H1 (cell line): Measurements from ENCODE around the gene ANKDD1A. TPM values are rescaled to one million over a fixed set of nuclear protein-coding genes. Genes with fewer than 3 reads are reported as not detected.

Experiments used
- CTCF ChIA-PET: fragments of 300-600 bp; sonication (Branson Sonifier 250); formaldehyde crosslinking; loops from one replicate; lab custom pipeline; 2021; ENCODE audit not compliant: partially characterized antibody; lab: Charles Lee
- POLR2A ChIA-PET: fragments of 300-600 bp; sonication (Branson Sonifier 250); formaldehyde crosslinking; loops from one replicate; lab custom pipeline; 2021; ENCODE audit warnings: inconsistent platforms; ENCODE audit not compliant: partially characterized antibody; lab: Charles Lee
- DNase-seq, 2 experiments: peaks; one replicate each; pipeline versions ENCODE4 v3.0.0 to v3.0.0-alpha.2; 2010 to 2022; ENCODE audit warnings: low spot score in 2 of 2, low read depth in 1 of 2, mixed read lengths in 1 of 2
- FAIRE-seq: peaks from 2 replicates; lab custom pipeline; 2011; peaks lifted over from hg19 to GRCh38; lab: Jason Lieb, UNC
- H2AFZ ChIP-seq: 2 replicates; pipeline ENCODE4 v1.8.1; 2012; ENCODE audit warnings: low read length, inconsistent platforms
- H2AK5ac ChIP-seq: 2 replicates; pipeline ENCODE4 v1.6.1; 2013; ENCODE audit warnings: low read depth, low read length
- H2BK120ac ChIP-seq: replicated peaks from 2 replicates; pipeline ENCODE3; 2013; ENCODE audit warnings: low read depth, low read length, inconsistent platforms
- H2BK12ac ChIP-seq: 2 replicates; pipeline ENCODE4 v1.6.1; 2013; ENCODE audit warnings: low read depth, low read length
- H2BK15ac ChIP-seq: 2 replicates; pipeline ENCODE4 v1.6.1; 2013; ENCODE audit warnings: low read length
- H2BK20ac ChIP-seq: 2 replicates; pipeline ENCODE4 v1.6.1; 2013; ENCODE audit warnings: low read length
- H2BK5ac ChIP-seq: 2 replicates; pipeline ENCODE4 v1.6.1; 2013; ENCODE audit warnings: low read depth, low read length
- H3K14ac ChIP-seq: 2 replicates; pipeline ENCODE4 v1.6.1; 2013; ENCODE audit warnings: inconsistent platforms; ENCODE audit not compliant: insufficient read length
- H3K18ac ChIP-seq: 2 replicates; pipeline ENCODE4 v1.6.1; 2013; ENCODE audit warnings: low read length; ENCODE audit errors: extremely low read depth
- H3K23ac ChIP-seq: 2 replicates; pipeline ENCODE4 v1.6.1; 2013; ENCODE audit warnings: inconsistent platforms; ENCODE audit not compliant: insufficient read length
- H3K23me2 ChIP-seq: 2 replicates; pipeline ENCODE4 v1.6.1; 2013; ENCODE audit warnings: low read depth, low read length
- H3K27ac ChIP-seq: 2 replicates; pipeline ENCODE4 v1.6.1; 2011; ENCODE audit warnings: low read depth, low read length, inconsistent platforms
- H3K27me3 ChIP-seq, 4 experiments: replicated peaks in 1 of 4; 1 replicate in 1 of 4; 2 replicates in 3 of 4; pipeline versions ENCODE4 v1.6.1 to v1.8.1; 2011 to 2013; ENCODE audit warnings: low read length in 3 of 4, mild to moderate bottlenecking in 3 of 4, inconsistent platforms in 2 of 4, mixed read lengths in 2 of 4, moderate library complexity in 1 of 4; ENCODE audit not compliant: control insufficient read depth in 3 of 4, insufficient read depth in 3 of 4; ENCODE audit errors: extremely low read depth in 1 of 4
- H3K36me3 ChIP-seq, 4 experiments: 2 replicates each; pipeline versions ENCODE4 v1.6.1 to v1.8.1; 2011 to 2013; ENCODE audit warnings: mild to moderate bottlenecking in 4 of 4, low read length in 3 of 4, moderate library complexity in 2 of 4, control low read depth in 1 of 4, inconsistent platforms in 1 of 4; ENCODE audit not compliant: insufficient read depth in 4 of 4, control insufficient read depth in 2 of 4
- H3K4ac ChIP-seq: replicated peaks from 2 replicates; pipeline ENCODE3; 2013; ENCODE audit warnings: low read length, low read depth, mixed read lengths, inconsistent platforms; ENCODE audit not compliant: insufficient read length
- H3K4me1 ChIP-seq, 4 experiments: replicated peaks in 1 of 4; 1 replicate in 1 of 4; 2 replicates in 3 of 4; pipeline versions ENCODE4 v1.6.1 to v1.8.1; 2011 to 2013; ENCODE audit warnings: low read length in 3 of 4, inconsistent platforms in 2 of 4, mixed read lengths in 1 of 4; ENCODE audit not compliant: insufficient read depth in 4 of 4, control insufficient read depth in 3 of 4
- H3K4me2 ChIP-seq, 2 experiments: 2 replicates each; pipeline versions ENCODE4 v1.6.1 to v1.8.1; 2011 to 2013; ENCODE audit warnings: low read depth in 2 of 2, low read length in 2 of 2, control low read depth in 1 of 2, inconsistent platforms in 1 of 2, mild to moderate bottlenecking in 1 of 2; ENCODE audit not compliant: insufficient read depth in 1 of 2
- H3K4me3 ChIP-seq, 4 experiments: fragments of 200-600, 300-600 bp in 1 of 4; sonication (generic), shearing (Covaris generic), sonication (Bioruptor Twin) in 1 of 4; 2 replicates each; pipeline versions ENCODE4 v1.5.1 to v1.8.1; 2011 to 2016; ENCODE audit warnings: low read length in 4 of 4, low read depth in 3 of 4, control low read depth in 2 of 4, inconsistent platforms in 2 of 4, mild to moderate bottlenecking in 2 of 4, mixed read lengths in 1 of 4, moderate library complexity in 1 of 4; ENCODE audit not compliant: insufficient read depth in 2 of 4; ENCODE audit errors: extremely low read depth in 1 of 4
- H3K56ac ChIP-seq: replicated peaks from 2 replicates; pipeline ENCODE3; 2013; ENCODE audit warnings: low read depth, mild to moderate bottlenecking, mixed read lengths, low read length, inconsistent platforms; ENCODE audit not compliant: insufficient read length
- H3K79me1 ChIP-seq: 2 replicates; pipeline ENCODE4 v1.6.1; 2013; ENCODE audit warnings: low read depth, low read length, control low read depth
- H3K79me2 ChIP-seq, 2 experiments: 2 replicates each; pipeline versions ENCODE4 v1.6.1 to v1.8.1; 2012 to 2013; ENCODE audit warnings: low read length in 2 of 2, mild to moderate bottlenecking in 2 of 2, inconsistent platforms in 1 of 2; ENCODE audit not compliant: insufficient read depth in 2 of 2, control insufficient read depth in 1 of 2
- H3K9ac ChIP-seq, 4 experiments: replicated peaks in 1 of 4; 1 replicate in 1 of 4; 2 replicates in 3 of 4; pipeline versions ENCODE4 v1.6.1 to v1.8.1; 2011 to 2013; ENCODE audit warnings: low read depth in 3 of 4, low read length in 3 of 4, control low read depth in 2 of 4, mild to moderate bottlenecking in 2 of 4, moderate library complexity in 2 of 4, inconsistent platforms in 1 of 4; ENCODE audit errors: extremely low read depth in 1 of 4
- H3K9me3 ChIP-seq, 2 experiments: 2 replicates each; pipeline versions ENCODE4 v1.6.1 to v1.8.1; 2012 to 2013; ENCODE audit warnings: mild to moderate bottlenecking in 2 of 2, moderate library complexity in 2 of 2, control low read depth in 1 of 2, inconsistent platforms in 1 of 2, low read depth in 1 of 2, low read length in 1 of 2, mixed read lengths in 1 of 2; ENCODE audit not compliant: insufficient read depth in 2 of 2
- H4K20me1 ChIP-seq, 2 experiments: replicated peaks in 1 of 2; 2 replicates each; pipeline versions ENCODE3 to v1.8.1; 2011 to 2013; ENCODE audit warnings: inconsistent platforms in 2 of 2, low read length in 2 of 2, mild to moderate bottlenecking in 1 of 2; ENCODE audit not compliant: insufficient read depth in 2 of 2, control insufficient read depth in 1 of 2
- H4K5ac ChIP-seq: 2 replicates; pipeline ENCODE4 v1.6.1; 2013; ENCODE audit warnings: low read length, low read depth, mixed read lengths, inconsistent platforms; ENCODE audit not compliant: insufficient read length
- H4K8ac ChIP-seq: 2 replicates; pipeline ENCODE4 v1.8.0; 2013; ENCODE audit warnings: mild to moderate bottlenecking, moderate library complexity, low read length, inconsistent platforms; ENCODE audit not compliant: insufficient read depth; ENCODE audit errors: extremely low read depth
- H4K91ac ChIP-seq: replicated peaks from 2 replicates; pipeline ENCODE3; 2013; ENCODE audit warnings: low read length, mixed read lengths, inconsistent platforms; ENCODE audit not compliant: insufficient read length
- CREB1 ChIP-seq: IDR thresholded peaks from 2 replicates; pipeline ENCODE4 v1.6.1; 2012; ENCODE audit warnings: inconsistent platforms
- GTF2F1 ChIP-seq: IDR thresholded peaks from 2 replicates; pipeline ENCODE4 v1.6.1; 2012; ENCODE audit warnings: low read depth, low read length, improper control_type of control experiment, borderline replicate concordance
- HDAC2 ChIP-seq, 2 experiments: fragments of 300-600 bp in 1 of 2; sonication (generic) in 1 of 2; IDR thresholded peaks; 2 replicates each; pipeline ENCODE4 v1.6.1; 2011 to 2012; ENCODE audit warnings: low read depth in 2 of 2, low read length in 2 of 2, mild to moderate bottlenecking in 2 of 2, moderate library complexity in 2 of 2, borderline replicate concordance in 1 of 2, inconsistent platforms in 1 of 2
- JUN ChIP-seq: IDR thresholded peaks from 2 replicates; pipeline ENCODE4 v1.6.1; 2011; ENCODE audit warnings: low read depth, mild to moderate bottlenecking, improper control_type of control experiment, low read length
- KDM5A ChIP-seq: fragments of 200-600 bp; IDR thresholded peaks from 2 replicates; pipeline ENCODE4 v1.7.1; 2012; ENCODE audit warnings: mild to moderate bottlenecking, low read length, inconsistent platforms, mixed read lengths
- PHF8 ChIP-seq: fragments of 200-600 bp; sonication (generic); conservative IDR thresholded peaks from 2 replicates; pipeline ENCODE4 v1.7.1; 2012; ENCODE audit warnings: low read depth, mild to moderate bottlenecking, inconsistent platforms, low read length, moderate library complexity
- POU5F1 ChIP-seq: IDR thresholded peaks from 2 replicates; pipeline ENCODE4 v1.6.1; 2011; ENCODE audit warnings: low read depth, mild to moderate bottlenecking, low read length, moderate library complexity
- RXRA ChIP-seq: IDR thresholded peaks from 2 replicates; pipeline ENCODE4 v1.6.1; 2011; ENCODE audit warnings: low read depth, mild to moderate bottlenecking, low read length, moderate library complexity; ENCODE audit not compliant: insufficient read depth
- SIN3A ChIP-seq, 2 experiments: IDR thresholded peaks in 1 of 2; conservative IDR thresholded peaks in 1 of 2; 2 replicates each; pipeline ENCODE4 v1.6.1; 2011 to 2012; ENCODE audit warnings: low read length in 2 of 2, improper control_type of control experiment in 1 of 2, low read depth in 1 of 2, mild to moderate bottlenecking in 1 of 2
- TBP ChIP-seq: IDR thresholded peaks from 2 replicates; pipeline ENCODE4 v1.6.1; 2011; ENCODE audit warnings: low read depth, low read length, improper control_type of control experiment
- TEAD4 ChIP-seq: IDR thresholded peaks from 2 replicates; pipeline ENCODE4 v1.6.1; 2012; ENCODE audit warnings: low read depth, low read length, inconsistent platforms, mixed read lengths
- ZNF274 ChIP-seq: IDR thresholded peaks from 2 replicates; pipeline ENCODE4 v1.7.0; 2012; ENCODE audit warnings: low read length, borderline replicate concordance; ENCODE audit errors: extremely low read depth
- WGBS, 2 experiments: shearing (Covaris generic) in 1 of 2; methylation state at CpG; one replicate each; pipeline versions ENCODE4 v1.1.6 to v1.1.7; 2013 to 2015; ENCODE audit warnings: low lambda C conversion rate in 2 of 2, mixed read lengths in 2 of 2, inconsistent platforms in 1 of 2, low coverage in 1 of 2, missing lambda C conversion rate in 1 of 2; ENCODE audit not compliant: insufficient replicate concordance in 2 of 2, insufficient coverage in 1 of 2, insufficient read length in 1 of 2; ENCODE audit errors: extremely low coverage in 1 of 2, missing lambda C conversion rate in 1 of 2; 5-methylcytosine and 5-hydroxymethylcytosine counted together
- polyA plus RNA-seq, 7 experiments: library from polyadenylated mRNA; depleted of rRNA in 3 of 7; stranded (reverse) in 5 of 7; unstranded in 2 of 7; fragments of >200 nt in 5 of 7; fragments of 200-250 nt in 2 of 7; gene quantifications; 1 replicate in 5 of 7; 2 replicates in 1 of 7; 4 replicates in 1 of 7; pipeline versions ENCODE4 v1.2.1 to v1.2.3, GENCODE V29; 2011 to 2013; ENCODE audit warnings: missing spikeins in 2 of 7, mixed read lengths in 2 of 7
- total RNA-seq: library from RNA; stranded (reverse); fragmentation: NEBNext Ultra II Directional; extraction: Animal tissue kit (Norgen Biotek cat#: 25700); gene quantifications from 2 replicates; pipeline ENCODE4 v1.2.1, GENCODE V29; 2021

The ANKDD1A gene
- total and polyA plus RNA-seq, 2 of the 8 experiments (the other 6 are each of a cell fraction or from before 2014, with no cell fraction given), result 4.1 to 5.0 TPM

GRCh38 chr15:64865998-64866520 is 45.6 kb upstream of the ANKDD1A start:
- Histone ChIP-seq H3K18ac (peak overlapping the region; percentile 81; the same call in 1 of the 2 replicates), H3K79me2 (no peaks in the 10 kb centered on the region), H3K36me3 (peaks cover 6 to 8% (median 6%) of the 10 kb centered on the region in 4 experiments; a peak in 4 of 8 replicates), H4K20me1 (peaks cover 0 to 5% of the 10 kb centered on the region in 2 experiments), H3K79me1 (peaks cover 11% of the 10 kb centered on the region), H3K56ac (no peak overlapping the region), H3K9ac (peak overlapping the region in 1 of 4 experiments; percentile 20; a peak in 2 of 7 replicates), H2BK120ac (no peak overlapping the region), H3K4ac (peak overlapping the region; percentile 1), H2BK5ac (peak overlapping the region; percentile 82), H2BK12ac (peak overlapping the region; percentile 44), H3K4me2 (peak overlapping the region in 1 of 2 experiments; percentile 14; a peak in 1 of 4 replicates), H2BK20ac (no peak overlapping the region), H3K23me2 (no peaks in the 10 kb centered on the region), H3K27me3 (no peaks in the 10 kb centered on the region), H2AFZ (no peak overlapping the region), H3K14ac (no peak overlapping the region), H3K27ac (peak overlapping the region; percentile 50; the same call in 1 of the 2 replicates), H3K4me1 (peaks cover 5 to 25% (median 15%) of the 10 kb centered on the region in 4 experiments), H2BK15ac (peak overlapping the region; percentile 31; the same call in 1 of the 2 replicates), H4K8ac (no peak overlapping the region), H4K91ac (no peak overlapping the region), H3K23ac (no peak overlapping the region), H3K9me3 (no peaks in the 10 kb centered on the region), H4K5ac (no peak overlapping the region), H3K4me3 (no peak overlapping the region), H2AK5ac (0 out of 2 replicates have a peak overlapping the region, but pooled peaks have one; percentile 56)
- CTCF ChIA-PET, result interaction anchor here (0.7 to 1.8 kb wide), 10 partner anchors 9 to 202 kb away, joined by 3 to 8 read pairs (median 3); partner anchors contain the start of gene RASL12
- DNase-seq (peak in 1 of 2 experiments; percentile 79), FAIRE-seq (peak; percentile 82)
- 71% methylated on average over 6 of the region's 6 CpGs; no CpG with 5 or more reads in 1 of the 2 experiments for WGBS, 2 experiments
- POLR2A ChIA-PET, result interaction anchor here (0.7 to 2.5 kb wide), 14 partner anchors 9 to 166 kb away, joined by 3 to 10 read pairs (median 3); partner anchors contain the start of gene PIF1
- TF ChIP-seq ZNF274, result no peak
- TF ChIP-seq RXRA, result no peak
- 0 out of 2 replicates have a peak, but pooled peaks have one; percentile 27 for TF ChIP-seq CREB1
- no peak for TF ChIP-seq PHF8
- TF ChIP-seq TBP, result no peak
- no peak for TF ChIP-seq GTF2F1
- 0 out of 4 replicates have a peak, but pooled peaks of 1 of the 2 experiments have one; percentile 17 for TF ChIP-seq HDAC2 (IDR thresholded peaks at IDR 0.05; ENCODE audit: borderline replicate concordance in 1 of 2, low read depth in 2 of 2, low read length in 2 of 2)
- TF ChIP-seq SIN3A (conservative IDR thresholded peaks at IDR 0.05 in 1 of 2, IDR thresholded peaks at IDR 0.05 in 1 of 2; ENCODE audit: low read depth in 1 of 2, low read length in 2 of 2), result peak; percentile 61; a peak in 1 of 4 replicates
- TF ChIP-seq JUN, result peak; percentile 64; the same call in 1 of the 2 replicates
- TF ChIP-seq POU5F1, result no peak
- peak; percentile 62; the same call in 1 of the 2 replicates for TF ChIP-seq TEAD4
- no peak for TF ChIP-seq KDM5A
